Measurements from ENCODE around the gene KHSRP.

DNA sequence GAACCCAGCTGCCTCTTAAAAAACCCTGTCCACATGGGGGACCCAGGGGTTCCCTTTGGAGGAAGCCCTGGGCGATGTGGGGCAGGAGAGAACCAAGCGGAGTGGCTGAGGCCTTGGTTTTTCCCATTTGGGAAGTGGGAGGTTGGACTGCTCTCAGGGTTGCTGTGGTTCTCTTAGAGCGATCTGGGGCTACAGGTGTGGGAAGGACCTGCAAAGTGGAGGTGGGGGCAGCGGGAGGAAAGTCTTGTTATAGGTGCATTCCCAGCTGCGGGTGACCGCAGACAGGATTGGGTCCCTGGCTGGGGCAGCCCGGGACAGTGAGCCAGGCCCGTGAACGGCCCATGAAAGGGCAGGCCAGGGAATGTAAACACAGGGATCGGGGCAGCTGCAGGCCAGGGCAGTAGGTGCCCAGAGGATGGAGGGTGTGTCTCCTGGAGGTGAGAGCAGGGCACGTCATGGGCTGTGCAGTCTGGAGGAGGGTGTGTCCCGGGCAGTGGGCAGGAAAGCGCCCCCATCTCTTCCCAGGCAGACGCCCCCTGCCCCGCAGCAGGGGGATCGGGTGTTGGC, 34.2 kb upstream of the KHSRP start:
- TF ChIP-seq YY1 (IDR thresholded peaks at IDR 0.05; ENCODE audit: insufficient read depth, insufficient read length), result no peak
- TF ChIP-seq ZNF274 (IDR thresholded peaks at IDR 0.05; ENCODE audit: low read depth, low read length), result no peak

All from NT2/D1 (cell line).